A172 (cell line): ENCODE measurements around the gene PRPSAP1. TPM values are rescaled to one million over a fixed set of nuclear protein-coding genes. Genes with fewer than 3 reads are reported as not detected.
"Not testable (repeated sequence)": the region's sequence is repeated elsewhere in the genome, so short reads cannot be mapped to it uniquely, and the experiment has no call there.

Experiments used
- DNase-seq: peaks from one replicate; pipeline ENCODE4 v3.0.0-alpha.2; 2015; ENCODE audit warnings: low spot score
- total RNA-seq: library from RNA; depleted of rRNA; stranded (reverse); fragments of >200 nt; shearing (Covaris generic); gene quantifications from 2 replicates; pipeline ENCODE4 v1.2.3, GENCODE V29; 2014

PRPSAP1 gene
- total RNA-seq, 1 experiment from 2014 or later = 49.7 TPM

DNA sequence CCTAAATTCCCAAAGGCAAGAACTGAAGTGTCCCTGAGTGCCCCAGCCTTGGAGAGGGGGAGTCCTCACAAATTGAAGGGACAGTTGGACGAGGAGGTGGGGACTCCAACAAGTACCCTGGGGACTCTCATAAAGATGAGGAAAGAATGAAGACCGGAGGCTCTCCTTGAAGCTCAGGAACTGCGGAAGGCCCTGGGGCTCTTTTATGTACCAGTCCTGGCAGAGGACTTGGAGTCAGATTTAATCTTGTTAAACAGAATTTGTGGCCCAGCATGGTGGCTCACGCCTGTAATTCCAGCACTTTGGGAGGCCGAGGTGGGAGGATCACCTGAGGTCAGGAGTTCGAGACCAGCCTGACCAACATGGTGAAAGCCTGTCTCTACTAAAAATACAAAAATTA lies 6.1 kb upstream of the PRPSAP1 start:
- not testable (repeated sequence) for DNase-seq

DNA sequence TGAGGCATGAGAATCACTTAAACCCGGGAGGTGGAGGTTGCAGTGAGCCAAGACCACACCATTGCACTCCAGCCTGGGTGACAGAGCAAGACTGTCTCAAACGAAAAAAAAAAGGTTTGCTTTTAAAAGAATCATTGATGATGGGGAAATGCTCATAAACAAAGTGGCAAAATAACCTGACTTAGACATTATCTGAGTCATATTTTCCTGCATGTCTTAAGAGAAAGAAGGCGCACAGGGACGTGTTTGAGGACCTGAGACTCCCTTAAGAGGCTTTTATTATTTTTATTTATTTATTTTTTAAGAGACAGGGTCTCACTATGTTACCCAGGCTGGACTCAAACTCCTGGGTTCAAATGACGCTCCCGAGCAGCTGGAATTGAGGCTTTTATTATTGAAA lies 5.7 kb upstream of the PRPSAP1 start:
- no peak for DNase-seq

DNA sequence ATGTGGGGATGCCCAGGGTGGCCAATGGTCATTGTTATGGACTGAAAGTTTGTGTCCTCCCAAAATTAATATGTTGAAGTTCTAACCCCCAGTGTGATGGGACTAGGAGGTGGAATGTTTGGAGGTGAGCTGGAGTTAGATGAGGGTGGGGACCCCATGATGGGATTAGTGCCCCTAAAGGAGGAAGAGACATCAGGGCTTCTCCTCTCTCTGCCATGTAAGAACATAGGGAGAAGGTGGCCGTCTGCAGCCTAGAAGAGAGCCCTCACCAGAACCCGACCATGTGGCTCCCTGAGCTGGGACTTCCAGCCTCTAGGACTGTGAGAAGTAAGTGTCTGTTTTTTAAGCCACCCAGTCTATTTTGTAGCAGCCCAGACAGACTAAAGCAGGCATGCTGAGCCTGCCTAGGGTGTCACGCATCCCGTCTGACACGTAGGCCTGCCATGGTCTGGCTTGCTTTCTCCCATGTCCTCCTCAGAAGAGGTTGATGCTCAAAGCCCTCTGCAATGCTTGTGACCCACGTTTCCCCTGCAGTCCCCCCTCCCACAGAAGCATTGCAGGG lies 4.0 kb upstream of the PRPSAP1 start:
- DNase-seq = no peak

DNA sequence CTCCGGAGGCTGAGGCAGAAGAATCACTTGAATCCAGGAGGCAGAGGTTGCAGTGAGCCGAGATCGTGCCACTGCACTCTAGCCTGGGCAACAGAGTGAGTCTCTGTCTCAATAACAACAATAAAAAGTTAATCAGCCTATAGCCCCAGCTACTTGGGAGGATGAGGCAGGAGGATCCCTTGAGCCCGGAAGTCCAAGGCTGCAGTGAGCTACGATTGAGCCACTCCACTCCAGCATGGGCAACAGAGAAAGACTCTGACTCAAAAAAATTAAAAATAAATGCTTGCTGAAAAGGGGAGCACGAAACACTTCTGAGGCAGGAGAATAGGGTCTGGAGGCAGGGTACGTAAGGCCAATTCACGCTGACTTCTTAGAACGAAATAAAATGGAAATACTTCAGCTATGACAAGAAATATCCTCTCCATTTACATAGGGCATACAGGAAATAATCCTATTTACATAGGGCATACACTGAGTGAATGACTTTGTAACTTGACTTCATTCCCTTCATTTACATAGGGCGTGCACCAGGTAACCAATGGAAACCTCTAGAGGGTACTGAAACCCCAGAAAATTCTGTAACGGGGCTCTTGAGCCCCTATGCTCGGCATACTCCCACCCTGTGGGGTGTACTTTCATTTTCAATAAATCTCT lies 3.2 kb upstream of the PRPSAP1 start:
- no peak for DNase-seq

DNA sequence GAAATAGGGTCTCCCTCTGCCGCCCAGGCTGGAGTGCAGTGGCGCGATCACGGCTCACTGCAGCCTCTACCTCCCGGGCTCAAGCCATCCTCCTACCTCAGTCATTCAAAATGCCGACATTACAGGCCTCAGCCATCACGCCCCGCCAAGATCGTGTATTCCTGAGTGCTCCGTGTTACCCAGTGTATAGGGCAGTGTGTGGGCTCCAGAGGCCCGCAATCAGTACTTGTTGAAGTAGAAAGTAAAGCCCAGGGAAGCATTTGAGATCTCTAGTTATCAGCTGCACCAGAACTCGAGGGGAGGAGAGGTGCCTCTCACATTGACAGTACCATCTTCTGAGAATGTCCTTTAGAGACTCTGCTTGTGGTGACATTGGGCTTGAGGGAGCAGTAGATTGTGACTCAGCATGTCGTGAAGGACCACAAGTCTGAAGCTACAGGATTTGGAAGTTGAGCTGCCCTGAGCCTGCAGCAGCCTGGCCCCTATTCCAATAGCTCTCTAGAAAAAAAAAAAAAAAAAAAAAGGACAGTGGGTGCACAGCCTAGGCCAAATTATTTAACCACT lies 1.1 kb upstream of the PRPSAP1 start:
- peak; percentile 16 for DNase-seq

DNA sequence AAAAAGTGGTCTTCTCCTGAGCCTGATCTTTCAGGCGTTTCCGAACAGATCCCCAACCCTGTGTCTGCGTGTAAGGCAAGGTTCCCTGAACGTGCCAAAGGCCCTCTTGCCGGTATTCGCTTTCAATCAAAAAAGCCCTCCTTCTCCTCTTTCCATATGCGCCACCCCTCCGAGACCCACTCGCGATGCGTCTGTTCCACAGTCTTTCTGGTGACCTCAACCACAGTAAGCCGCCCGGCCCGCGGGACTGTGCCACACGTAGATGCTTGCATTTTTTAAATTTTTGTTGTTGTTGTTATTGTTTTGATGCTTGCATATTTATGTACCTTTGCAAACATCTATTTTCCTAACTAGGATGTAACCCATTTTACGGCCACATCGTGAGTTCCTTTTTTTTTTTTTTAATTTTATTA lies 607 bp upstream of the PRPSAP1 start:
- DNase-seq = no peak

DNA sequence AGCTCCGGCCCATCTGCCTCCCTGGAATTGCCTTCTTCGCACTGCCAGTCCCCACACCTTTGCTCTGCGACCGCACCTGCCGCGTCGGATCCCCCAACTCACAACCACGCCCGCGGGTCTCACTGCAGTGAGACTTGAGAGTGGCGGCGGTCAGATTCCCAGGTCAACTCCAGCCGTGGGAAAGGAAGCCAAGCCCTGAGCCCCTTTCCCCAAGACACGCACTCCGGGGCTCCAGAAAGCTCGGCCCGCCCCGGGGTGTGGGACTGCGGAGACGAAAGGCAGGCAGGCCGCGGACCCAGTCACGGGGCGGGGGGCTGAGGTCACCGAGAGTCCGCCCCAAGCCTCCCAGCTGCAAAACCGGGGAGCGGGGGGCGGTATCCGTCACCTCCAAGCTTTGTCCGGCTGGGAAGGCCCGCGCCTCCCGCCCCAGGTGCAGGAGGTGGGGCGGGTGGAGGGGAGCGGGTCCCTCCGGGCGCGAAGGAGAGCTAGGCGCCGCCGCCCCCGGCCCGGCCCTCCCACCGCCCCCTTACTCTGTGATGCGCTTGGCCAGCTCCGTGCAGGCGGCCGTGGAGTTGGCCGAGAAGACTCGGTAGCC lies 615 bp downstream of the PRPSAP1 start:
- DNase-seq = no peak

DNA sequence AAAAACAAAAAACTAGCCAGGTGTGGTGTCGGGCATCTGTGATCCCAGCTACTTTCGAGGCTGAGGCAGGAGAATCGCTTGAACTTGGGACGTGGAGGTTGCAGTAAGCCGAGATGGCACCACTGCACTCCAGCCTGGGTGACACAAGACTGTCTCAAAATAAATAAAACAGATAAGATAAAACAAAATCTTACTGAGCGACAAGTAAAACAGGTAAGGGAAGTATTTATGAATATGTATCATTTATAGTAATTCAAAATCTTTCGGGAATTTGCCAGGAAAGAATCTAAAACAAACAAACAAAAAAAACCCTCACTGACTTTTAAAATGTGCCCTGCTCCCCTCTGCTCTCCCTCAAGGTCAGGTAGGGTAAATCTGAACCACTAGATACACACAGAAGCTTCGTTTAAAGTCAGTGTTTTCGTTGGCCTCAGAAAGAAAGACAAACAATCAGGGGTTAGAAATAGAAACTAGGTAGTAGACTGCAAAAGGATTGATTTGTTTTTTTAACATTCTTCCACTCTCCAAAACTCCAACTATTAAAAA lies 2.1 kb downstream of the PRPSAP1 start:
- no peak for DNase-seq

DNA sequence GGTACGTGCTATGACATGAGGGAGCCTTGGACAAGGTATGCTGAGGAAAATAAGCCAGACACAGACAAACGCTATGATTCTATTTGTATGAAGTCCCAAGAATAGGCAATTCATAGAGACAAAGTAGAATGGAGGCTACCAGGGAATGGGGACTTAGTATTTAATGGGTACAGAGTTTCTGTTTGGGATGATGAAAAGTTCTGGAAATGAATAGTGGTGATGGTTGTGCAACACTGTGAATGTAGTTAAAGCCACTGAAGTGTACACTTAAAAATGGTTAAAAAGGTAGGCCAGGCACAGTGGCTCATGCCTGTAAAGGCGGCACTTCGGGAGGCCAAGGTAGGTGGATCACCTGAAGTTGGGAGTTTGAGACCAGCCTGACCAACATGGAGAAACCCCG lies 3.3 kb downstream of the PRPSAP1 start:
- no peak for DNase-seq

DNA sequence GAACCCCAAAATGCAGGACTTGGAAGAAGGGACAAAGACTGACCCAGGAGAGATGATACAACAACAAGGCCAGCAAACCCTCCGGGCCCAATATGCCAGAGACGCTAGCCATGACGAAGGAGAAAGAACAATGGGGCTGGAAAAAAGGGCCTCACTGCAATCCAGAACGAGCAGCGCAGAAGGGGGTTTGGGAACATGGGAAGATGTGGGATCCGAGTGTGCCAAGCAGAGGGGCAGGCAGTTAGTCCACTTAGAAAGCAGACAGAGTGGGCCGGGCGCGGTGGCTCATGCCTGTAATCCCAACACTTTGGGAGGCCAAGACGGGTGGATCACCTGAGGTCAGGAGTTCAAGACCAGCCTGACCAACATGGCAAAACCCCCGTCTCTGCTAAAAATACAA lies 6.8 kb downstream of the PRPSAP1 start:
- not testable (repeated sequence) for DNase-seq

DNA sequence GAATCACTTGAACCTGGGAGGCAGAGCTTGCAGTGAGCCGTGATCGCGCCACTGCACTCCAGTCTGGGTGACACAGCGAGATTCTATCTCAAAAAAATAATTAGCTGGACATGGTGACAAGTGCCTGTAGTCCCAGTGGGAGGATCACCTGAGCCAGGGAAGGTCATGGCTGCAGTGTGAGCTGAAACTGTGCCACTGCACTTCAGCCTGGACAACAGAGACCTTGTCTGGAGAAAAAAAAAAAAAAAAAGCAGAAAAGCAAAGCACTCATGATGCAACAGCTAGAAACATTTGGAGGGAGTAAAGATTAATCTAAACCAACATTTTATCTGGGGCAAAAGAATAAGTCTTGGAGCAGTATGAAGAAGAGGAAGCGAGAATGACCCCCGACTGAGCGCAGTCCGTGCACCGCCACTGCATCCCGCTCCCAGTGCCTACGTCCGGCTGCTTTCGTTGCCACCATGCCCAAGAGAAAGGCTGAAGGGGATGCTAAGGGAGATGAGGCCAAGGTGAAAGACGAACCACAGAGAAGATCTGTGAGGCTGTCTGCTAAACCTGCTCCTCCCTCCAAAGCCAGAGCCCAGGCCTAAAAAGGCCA lies 8.2 kb downstream of the PRPSAP1 start:
- DNase-seq = no peak

DNA sequence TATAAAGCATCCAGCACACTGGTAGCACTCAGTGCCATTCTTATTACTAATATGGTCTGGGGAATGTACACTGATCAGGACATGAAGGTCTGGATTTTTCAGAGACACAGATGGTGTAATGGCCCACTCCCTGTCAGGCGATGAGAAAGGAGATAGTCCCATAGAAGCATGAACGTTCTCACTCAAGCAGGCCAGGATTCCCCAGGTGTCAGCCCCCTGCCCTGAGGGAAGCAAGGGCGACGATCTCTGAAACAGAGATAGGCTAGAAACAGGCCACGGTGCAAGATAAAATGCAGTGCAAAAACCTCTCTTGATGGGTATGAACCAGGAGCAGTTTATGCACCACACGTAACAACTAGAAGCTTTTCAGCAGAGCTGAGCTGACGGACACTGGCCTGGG lies 10.6 kb downstream of the PRPSAP1 start:
- DNase-seq = no peak

DNA sequence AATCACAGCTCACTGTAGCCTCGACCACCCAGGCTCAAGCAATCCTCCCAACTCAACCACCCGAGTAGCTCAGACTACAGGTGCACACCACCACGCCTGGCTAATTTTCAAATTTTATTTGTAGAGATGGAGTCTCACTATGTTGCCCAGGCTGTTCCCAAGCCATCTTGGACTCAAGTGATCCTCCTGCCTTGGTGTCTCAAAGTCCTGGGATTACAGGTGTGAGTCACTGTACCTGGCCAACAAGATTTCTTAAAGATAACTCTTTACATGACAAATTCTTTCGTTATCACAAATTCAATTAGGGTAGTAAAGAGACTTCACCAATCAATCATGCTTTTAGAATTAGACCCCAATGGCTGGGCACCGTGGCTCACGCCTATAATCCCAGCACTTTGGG lies 12.4 kb downstream of the PRPSAP1 start:
- no peak for DNase-seq

DNA sequence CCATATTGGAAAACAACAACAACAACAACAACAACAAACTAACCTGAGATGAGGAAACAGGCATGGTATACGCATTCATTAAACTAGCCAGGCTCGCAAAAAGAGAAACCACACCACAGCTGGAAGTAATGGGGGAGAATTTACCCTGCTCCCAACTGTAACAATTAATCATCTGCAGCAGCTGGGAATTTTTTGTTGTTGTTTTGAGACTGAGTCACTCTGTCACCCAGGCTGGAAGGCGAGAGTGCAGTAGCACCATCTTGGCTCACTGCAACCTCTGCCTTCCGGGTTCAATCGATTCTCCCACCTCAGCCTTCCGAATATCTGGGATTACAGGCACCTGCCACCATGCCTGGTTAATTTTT lies 16.3 kb downstream of the PRPSAP1 start:
- DNase-seq = peak; percentile 81

DNA sequence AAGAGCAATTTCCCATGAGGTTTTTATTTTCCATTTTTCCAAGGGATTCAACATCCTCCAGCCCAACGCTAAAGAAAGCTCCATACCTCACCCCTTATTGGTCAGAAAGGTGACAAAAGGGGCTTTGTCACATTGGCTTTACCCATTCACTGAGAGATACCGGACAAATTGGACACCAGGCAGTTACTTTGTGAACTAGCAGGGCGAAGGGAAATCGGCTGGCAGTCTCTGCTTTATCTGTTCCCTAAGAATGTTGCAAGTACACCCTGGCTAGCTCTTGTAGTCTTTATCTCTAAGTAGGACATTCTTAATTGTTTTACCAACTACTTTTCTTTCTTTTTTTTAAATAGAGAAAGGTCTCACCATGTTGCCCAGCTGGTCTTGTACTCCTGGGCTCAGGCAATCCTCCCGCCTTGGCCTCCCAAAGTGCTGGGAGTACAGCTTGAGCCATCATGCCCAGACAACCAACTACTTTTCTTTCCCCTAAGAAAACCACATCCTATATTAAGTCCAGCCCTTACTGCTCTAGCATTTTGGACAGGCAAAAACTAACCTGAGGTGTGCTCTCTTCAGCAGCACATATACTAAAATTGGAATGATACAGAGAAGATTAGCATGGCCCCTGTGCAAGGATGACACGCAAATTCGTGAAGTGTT lies 16.8 kb downstream of the PRPSAP1 start:
- peak; percentile 17 for DNase-seq

DNA sequence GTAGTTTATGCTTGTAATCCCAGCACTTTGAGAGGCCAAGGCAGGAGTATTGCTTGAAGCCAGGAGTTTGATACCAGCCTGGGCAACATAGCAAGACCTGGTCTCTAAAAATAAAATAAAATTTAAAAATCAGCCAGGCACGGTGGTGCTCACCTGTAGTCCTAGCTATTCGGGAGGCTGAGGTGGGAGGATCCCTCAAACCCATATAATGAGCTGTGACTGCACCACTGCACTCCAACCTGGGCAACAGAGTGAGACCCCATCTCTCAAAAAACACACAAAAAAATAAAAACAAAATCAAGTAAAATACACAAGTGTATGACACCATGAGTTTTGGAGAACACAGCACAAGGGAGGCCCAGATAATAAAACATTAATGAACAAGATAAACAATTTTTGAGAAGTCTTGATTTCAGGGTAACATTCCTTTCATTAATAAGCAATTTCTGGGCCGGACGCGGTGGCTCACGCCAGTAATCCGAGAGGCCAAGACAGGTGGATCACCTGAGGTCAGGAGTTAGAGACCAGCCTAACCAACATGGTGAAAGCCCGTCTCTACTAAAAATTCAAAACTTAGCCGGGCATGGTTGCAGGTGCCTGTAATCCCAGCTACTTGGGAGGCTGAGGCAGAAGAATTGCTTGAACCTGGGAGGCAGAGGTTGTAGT lies 17.9 kb downstream of the PRPSAP1 start:
- DNase-seq = no peak

DNA sequence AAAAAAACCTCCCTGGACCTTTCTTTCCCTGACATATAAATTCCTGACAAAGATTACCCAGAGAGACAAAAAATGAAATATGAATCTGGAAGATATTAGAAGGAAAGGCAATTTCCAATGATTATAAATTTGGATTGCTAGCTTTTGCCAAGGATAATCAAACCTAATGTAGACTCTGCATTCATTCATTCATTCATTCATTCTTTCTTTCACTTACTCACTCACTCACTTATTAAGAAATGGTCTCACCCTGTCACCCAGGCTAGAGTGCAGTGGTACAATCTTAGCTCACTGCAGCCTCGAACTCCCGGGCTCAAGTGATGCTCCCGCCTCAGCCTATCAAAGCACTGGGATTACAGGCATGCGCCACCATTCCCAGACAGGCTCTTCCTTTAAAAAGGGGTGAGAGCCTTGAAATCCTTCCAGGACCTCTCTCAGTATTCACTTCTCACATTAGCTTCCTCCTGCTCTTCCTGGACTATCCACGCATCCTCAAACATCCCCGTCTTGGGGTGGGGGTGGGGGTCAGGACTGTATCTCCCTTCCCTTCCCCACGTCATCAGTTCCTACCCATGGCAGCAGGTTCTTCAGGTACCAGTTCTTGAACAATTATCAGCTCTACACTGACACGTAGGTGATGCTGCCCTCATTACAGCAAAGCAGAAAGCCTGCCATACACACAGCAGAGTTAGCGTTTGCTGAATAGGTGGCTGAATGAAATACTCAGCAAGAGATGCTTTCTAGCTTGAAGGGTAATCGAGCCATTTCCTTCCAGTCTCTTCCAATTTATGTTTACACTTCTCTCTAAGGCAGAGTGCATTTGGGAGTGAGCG lies 19.8 kb downstream of the PRPSAP1 start:
- no peak for DNase-seq

DNA sequence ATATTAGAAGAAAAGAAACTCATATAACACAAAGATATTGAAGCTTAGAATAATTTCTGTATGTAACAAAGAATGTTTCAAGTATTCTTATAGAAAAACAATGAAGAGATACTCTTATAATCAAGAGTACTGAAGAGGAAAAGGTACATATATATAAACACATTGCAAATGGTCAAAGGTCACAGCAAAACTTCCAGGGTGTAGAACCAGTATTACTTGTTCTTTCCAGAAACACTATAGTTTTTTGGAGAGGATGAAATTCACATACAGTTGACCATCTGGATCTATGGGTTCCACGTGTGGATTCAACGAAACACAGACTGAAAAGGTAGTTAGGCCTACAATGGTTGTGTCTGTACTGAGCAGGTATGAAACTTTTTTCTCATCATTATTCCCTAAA lies 22.6 kb downstream of the PRPSAP1 start:
- no peak for DNase-seq

DNA sequence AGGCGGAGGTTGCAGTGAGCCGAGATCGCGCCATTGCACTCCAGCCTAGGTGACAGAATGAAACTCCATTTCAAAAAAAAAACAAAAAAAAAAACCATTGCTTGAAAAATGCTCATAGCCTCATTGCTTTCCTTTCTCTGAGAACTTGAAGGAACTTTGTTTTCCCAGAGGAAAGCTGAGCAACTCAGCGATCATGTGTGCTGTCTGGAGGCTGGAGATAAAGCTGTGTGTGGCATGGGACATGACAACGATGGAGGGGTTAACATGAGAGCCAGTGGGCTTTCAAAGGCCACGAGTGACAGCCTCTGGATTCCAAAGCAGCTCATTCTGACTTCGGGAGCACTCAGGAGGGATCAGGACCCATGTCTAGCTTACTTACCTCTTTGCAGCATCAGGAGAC lies 24.1 kb downstream of the PRPSAP1 start:
- DNase-seq = no peak

DNA sequence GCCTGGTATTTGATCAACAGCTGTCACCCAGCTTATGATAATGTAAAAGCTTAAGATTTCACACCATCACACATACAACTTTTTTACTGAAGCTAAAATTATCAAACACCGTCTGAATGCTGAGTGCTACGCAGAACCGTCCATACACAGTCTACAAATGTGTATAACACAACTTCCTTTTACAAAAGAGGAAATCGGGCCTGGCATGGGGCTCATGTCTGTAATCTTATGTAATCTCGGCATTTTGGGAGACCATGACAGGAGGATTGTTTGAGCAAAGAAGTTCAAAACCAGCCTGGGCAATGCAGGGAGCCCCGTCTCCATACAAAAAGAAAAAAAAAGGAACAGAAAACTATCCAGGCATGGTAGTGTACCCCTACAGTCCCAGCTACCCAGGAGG lies 26.0 kb downstream of the PRPSAP1 start:
- DNase-seq = no peak

DNA sequence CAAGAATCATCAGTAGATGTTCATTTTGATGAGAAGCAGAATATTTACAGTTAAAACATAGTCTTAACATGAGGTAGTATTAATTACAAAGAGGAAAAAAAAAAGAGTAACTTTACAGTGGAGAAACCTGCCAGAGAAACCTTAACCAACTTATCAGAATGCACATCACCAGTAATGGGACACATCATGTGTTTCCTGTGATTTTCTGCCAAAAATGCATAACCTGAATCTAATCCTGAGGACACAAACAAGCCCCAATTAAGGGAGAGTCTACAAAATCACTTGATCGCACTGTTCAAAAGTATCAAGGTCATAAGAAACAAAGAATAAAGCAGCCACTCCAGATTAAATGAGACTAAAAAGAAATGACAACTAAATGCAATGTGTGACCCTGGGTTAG lies 27.4 kb downstream of the PRPSAP1 start:
- no peak for DNase-seq
